GM12865 (cell line): Measurements from ENCODE around the gene NARF.
"Not testable (repeated sequence)": the region's sequence is repeated elsewhere in the genome, so short reads cannot be mapped to it uniquely, and the experiment has no call there.

Experiments used
- DNase-seq: peaks from one replicate; pipeline ENCODE4 v3.0.0; 2010; ENCODE audit warnings: low read depth
- H3K4me3 ChIP-seq: 2 replicates; pipeline ENCODE4 v1.5.1; 2011; ENCODE audit warnings: mild to moderate bottlenecking, low read depth, low read length, control low read depth
- CTCF ChIP-seq: IDR thresholded peaks from 2 replicates; pipeline ENCODE4 v1.5.1; 2011; ENCODE audit warnings: low read length, control low read depth, low read depth, inconsistent platforms; ENCODE audit not compliant: insufficient read depth; ENCODE audit errors: missing control alignments

The NARF gene

DNA sequence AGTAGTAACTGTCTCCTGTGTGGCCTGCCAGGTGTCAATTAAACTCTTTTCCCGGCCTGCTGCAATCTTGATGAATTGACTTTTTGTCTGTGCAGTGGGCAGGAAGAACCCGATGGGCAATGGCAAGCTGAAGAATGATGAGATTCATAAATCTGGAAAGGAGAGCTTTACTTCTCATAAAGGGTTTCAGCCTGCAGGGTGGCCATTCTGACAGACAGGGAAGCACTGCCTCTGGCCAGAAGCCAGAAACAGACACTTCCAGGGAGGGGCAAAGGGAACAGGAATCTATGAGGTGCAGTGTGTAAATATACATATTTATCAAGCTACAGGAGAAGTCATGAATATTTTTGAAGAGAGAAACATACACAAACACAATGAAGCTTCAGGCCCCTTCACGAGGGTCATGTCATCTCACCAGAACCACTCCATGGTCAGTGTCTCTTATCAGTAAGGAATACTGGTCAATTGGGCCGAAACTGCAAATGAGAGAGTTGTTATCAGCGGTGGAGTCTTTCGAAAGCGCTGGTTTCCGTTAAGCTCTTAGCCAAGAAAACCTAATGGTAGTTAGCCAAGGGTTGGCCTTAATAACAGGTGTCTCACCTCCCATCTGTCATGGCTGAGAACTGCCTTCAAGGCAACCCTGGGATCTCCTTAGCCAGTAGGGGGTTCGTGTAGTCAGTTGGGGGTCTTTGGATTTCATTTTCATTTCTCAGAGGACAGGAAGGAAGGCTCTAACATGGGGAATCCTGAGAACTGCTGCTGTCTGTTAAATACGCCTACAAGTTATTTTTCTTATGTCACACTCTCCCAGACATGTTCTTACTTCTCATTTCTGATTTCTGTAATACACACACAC, 1.2 kb upstream of the NARF start:
- no peak for TF ChIP-seq CTCF
- no peak for DNase-seq

GRCh38 chr17:82457929-82458178, 687 bp upstream of the NARF start:
- peak overlapping the region; percentile 77 for H3K4me3 ChIP-seq
- no peak for DNase-seq
- no peak for TF ChIP-seq CTCF

More for the DNA sequence above, 1.2 kb upstream of the NARF start:
- peak overlapping the region; percentile 77 for H3K4me3 ChIP-seq

DNA sequence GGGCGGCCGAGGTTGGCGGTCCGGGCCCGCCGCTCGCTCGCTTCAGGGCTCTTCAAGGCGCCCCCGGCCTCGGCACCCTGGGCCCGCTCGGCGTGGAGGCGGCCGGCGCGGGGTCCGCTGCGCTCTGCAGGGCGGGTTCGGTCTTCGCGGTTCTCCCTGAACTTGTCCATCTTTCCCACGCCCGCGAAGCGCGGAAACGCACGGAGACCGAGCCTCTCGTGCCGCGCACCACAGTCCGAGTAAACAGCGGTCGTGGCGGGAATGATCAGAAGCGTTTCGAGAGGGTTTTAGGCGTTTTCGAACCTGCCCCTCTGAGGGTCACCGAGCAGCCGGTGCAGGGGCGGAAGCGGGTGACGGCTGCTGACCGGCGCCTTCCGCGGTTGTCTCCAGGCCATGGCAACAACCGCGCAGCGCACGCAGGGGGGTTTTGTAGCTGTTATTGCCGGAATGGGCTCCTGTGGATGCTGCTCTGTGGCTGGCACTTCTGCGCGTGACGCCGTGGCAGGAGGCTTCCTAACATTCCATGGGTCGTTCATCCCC, 414 bp downstream of the NARF start:
- DNase-seq, result peak; percentile 65
- peak overlapping the region; percentile 82 for H3K4me3 ChIP-seq
- no peak for TF ChIP-seq CTCF

DNA sequence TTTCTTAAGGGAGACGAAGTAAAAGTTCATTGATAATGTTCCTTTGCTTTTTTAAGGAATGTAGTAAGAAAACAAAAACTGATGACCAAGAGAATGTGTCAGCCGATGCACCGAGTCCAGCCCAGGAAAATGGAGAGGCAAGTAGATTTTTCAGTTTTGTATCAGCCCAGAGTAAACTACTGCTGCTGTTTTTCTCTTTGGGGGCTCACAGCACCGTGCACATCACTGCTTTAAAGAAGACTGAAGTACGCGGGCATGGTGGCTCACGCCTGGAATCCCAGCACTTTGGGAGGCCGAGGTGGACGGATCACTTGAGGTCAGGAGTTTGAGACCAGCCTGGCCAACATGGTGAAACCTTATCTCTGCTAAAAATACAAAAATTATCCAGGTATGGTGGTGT, 1.4 kb downstream of the NARF start:
- H3K4me3 ChIP-seq, DNase-seq: not testable (repeated sequence)

- no peak for DNase-seq
- no peak overlapping the region for H3K4me3 ChIP-seq
- no peak for TF ChIP-seq CTCF
These were observed 3.4 kb downstream of the NARF start for GRCh38 chr17:82461827-82462524.

GRCh38 chr17:82463391-82463790, 4.8 kb downstream of the NARF start:
- TF ChIP-seq CTCF, result no peak
- no peak for DNase-seq
- H3K4me3 ChIP-seq, result no peak overlapping the region

DNA sequence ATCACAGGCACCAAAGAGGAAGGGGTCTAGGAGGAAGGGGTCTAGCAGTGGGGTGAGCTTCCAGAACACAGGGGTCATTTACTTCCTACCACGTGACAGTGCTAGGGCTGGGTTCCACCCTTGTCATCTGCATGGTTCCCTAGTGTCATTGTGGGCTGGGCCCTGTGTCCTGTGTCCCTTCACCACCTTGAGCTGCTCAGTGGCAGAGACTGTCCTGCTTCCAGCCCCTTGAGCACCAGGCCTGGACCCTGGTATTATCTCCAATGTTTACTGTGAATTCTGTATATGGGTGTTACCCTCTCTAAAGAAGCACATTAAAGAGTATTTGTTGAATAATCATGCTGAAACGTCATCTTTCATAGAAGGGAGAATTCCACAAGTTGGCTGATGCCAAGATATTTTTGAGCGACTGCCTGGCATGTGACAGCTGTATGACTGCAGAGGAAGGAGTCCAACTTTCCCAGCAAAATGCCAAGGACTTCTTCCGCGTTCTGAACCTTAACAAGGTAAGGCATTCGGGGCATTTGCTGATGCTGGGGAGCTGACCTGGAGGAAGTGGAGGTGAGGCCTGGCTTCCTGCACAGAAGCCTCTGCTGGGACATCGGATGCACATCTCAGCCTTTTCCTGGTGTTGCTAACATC, 5.5 kb downstream of the NARF start:
- no peak overlapping the region for H3K4me3 ChIP-seq
- TF ChIP-seq CTCF, result no peak
- no peak for DNase-seq
